ENCODE measurements around the gene TRIM4.

TRIM4 gene

DNA sequence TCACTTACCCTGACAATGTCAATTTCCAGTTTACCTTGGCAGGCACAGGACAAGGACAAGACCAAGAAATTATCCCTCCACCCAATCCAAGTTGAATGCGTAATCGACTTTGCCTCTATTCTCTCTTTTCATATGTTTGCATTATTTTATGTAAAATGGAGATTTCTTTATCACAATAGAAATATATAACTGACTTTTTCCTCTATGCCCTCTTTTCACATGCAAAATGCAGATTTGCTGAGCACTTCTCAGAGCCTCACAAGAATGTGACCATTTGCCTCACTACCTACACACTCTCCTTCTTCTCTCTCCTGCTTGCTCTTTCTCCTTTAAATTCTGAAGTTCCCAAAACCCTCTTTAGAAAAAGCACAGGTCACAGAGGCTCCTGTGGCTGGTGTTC, 76.4 kb downstream of the TRIM4 start:
- no peak for DNase-seq (ENCODE audit: low read depth)
